Measurements from ENCODE around the gene INS.
"Not testable (repeated sequence)": the region's sequence is repeated elsewhere in the genome, so short reads cannot be mapped to it uniquely, and the experiment has no call there.

The INS gene

DNA sequence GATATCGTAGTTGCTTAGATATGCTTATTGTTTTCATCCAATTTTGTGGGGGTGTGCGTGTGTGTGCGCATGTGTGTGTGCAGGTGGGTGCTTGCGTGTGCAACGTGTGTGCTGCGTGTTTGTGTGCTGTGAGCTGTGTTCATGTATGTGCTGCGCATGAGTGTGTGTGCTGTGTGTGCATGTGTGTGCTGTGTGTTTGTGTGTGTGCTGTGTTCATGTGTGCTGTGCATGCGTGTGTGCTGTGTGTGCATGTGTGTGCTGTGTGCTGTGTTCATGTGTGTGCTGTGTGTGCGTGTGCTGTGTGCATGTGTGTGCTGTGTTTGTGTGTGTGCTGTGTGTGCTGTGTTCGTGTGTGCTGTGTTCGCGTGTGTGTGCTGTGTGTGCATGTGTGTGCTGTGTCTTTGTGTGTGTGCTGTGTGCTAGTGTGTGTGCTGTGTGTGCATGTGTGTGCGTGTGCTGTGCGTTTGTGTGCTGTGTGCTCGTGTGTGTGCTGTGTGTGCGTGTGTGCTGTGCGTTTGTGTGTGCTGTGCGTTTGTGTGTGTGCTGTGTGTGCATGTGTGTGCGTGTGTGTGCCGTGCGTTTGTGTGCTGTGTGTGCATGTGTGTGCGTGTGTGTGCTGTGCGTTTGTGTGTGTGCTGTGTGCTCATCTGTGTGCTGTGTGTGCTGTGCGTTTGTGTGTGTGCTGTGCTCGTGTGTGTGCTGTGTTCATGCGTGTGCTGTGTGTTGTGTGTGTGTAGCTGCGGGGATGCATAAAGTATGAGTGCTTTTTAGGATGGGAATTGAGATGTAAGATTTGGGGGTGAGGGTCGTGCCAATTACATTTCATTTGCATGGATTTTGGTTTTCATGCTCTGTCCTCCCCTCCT is 29.4 kb downstream of the INS start:
- no peak for DNase-seq

DNA sequence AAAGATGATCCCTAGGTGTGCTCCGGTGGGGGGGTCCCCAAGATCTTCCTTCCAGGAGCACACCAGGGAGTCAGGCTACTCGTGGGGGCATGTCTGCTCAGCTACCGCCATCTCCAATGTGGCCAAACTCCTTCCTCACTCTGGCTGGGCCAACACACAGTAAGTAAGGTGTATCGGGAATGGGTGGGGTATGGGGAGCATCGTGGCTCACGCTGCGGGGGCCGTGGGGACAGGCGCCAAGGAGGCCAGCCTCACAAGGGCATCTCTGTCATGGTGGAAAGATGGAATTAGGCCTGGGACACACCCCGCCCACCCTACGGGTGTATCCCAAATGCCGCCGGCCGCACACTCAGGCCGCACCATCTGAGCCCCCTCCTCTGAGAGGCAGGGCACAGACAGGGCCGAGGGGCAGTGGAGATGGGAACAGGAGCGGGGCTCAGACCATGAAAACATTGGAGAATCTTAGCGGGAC is 30.1 kb downstream of the INS start:
- DNase-seq: no peak

DNA sequence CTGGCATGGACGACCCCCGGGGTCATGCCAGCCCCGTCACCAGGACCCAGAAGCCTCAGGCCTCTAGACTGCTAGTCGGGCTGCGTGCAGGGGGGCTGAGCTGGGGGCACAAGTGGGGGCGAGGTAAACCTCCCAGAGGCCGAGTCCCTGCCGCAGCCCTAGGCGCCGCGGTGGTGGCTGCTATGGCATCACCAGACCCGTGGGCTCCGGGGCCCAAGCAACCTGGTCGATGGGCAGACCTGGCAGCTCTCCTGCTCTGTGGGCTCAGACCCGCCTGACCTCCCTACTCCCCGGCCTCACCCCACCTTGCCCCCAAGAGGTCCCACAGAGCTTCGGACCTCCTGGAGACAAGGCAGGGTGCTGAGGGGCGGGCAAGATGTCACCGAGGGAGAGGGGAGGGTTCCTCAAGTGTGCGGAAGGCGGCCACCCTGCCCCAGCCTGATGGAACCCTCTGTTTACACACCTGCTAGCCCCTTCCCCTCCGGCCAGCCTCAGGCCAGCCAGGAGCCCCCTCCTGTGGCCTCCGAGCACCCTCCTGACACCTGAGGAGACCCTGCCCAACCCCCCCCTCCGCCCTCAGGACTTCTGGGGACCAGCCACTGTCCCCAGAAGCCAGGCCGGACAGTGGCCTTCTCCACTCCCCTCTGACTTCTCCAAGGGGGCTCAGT is 31.2 kb downstream of the INS start:
- no peak for DNase-seq

DNA sequence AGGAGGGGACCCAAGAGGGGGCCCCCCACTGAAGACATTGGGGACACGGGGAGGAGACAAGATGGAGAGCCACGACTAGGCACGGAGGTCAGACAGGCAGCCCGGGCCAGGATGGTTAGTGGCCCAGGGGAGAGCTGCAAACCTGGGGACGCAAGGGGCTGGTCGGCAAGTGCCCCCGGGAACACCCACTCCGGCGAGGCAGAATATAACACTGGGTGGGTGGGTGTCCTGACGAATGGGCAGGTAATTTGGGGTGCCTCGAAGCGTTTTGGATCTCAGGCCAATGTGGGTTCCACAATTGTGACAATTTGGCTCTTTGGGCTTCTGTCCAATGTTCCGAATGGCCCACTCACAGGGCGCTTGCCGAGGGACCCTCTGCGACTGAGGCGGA is 31.7 kb downstream of the INS start:
- no peak for DNase-seq

DNA sequence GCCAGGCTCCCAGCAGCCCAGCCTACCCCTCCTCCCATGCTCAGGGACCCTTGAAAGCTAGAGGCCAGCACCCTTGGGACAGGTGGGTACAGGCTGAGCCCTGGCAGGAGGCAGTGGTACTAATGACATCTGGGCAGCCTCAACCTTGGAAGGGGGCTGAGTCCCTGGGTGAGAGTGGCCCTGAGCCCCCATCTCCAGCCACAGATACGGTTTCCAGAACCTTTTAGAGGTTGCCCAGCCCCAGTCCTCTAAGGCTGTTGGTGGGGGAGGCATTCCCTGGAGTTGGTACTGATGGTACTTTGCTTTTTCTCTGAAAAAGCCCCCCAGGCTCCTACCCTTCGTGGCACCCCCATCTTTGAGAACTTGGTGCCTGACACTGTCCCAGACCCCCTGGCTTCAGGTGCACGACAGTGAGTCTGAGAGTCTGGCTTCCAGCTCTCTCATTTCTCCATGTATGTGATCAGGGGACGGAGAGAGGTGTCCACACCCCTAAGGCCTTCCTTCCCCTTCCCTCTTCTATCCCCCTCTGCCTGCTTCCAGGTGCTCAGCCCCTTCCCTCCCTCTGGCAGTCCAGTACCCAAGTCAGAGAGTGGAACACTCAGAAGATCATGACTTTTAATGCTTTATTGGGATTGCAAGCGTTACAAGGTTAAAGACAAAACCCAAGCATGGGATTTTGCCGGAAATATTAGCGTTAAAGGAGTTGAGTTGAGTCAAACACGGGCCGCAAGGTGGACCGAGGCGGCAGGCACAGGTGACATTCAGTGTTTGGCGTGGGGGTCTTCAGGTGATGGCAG is 32.3 kb downstream of the INS start:
- DNase-seq: no peak

DNA sequence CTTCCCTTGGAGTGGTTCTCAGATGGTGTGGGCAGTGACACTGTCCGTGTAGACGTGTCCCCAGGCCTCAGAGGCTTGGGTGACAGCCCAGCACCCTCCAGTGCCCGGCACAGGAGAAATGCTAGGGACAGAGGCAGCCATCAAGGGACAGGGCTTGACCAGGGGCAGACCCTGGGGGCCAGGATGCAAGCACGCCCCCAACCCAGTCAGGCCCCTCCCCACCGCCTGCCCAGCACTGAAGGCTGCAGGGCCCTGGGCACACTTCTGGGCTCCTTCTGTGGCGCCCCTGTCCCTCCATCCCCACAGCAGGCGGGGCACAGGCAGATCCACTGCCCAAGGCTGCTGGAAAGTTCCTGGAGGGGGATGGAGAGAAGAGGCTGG is 32.9 kb downstream of the INS start:
- no peak for DNase-seq

DNA sequence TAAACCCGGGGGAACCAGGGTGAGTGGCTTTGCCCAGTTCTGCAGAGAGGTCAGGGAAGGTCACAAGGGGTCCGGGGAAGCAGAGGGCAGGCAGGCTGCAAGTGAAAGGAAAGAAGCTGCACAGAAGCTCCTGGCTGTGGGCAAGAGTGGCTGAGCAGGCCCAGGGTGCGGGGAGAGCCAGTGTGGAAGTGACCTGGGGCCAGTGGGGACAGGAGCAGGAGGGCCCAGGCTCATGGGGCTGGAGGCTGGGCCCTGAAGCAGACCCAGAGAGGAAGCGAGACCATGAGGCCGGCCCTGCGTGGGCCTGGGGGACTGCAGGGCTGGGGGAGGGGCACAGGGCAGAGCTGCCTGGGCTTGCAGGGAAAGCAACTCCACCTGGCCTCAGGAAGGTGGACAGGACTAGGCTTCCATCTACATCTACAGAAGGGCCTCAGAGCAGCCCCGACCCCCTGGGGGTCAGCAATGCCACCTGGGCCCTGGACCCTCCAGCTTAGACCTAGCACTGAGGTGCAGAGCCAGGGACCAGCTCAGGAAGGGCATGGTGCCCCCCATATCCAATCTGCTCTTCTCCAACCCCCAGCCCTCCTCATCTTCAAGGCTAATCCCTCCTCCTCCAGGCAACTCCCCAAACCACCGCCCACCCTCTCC is 33.4 kb downstream of the INS start:
- no peak for DNase-seq

DNA sequence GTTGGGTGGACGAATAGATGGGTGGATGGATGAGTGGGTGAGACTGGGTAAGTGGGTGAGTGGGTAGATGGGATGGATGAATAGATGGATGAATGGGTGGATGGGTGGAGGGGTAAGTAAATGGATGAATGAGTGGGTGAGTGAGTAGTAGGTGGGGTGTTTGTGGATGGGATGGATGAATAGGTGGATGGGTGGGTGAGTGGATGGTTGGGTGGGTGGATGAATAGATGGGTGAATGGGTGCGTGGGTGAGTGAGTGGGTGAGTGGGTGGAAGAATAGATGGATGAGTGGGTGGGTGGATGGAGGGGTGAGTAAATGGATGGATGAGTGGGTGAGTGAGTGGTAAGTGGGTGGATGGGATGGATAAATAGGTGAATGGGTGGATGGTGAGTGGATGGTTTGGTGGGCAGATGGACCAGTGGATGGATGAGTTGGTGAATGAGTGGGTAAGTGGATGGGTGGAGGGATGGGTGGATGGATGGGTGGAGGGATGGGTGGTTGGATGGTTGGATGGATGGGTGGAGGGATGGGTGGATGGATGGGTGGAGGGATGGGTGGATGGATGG is 34.4 kb downstream of the INS start:
- DNase-seq: no peak

DNA sequence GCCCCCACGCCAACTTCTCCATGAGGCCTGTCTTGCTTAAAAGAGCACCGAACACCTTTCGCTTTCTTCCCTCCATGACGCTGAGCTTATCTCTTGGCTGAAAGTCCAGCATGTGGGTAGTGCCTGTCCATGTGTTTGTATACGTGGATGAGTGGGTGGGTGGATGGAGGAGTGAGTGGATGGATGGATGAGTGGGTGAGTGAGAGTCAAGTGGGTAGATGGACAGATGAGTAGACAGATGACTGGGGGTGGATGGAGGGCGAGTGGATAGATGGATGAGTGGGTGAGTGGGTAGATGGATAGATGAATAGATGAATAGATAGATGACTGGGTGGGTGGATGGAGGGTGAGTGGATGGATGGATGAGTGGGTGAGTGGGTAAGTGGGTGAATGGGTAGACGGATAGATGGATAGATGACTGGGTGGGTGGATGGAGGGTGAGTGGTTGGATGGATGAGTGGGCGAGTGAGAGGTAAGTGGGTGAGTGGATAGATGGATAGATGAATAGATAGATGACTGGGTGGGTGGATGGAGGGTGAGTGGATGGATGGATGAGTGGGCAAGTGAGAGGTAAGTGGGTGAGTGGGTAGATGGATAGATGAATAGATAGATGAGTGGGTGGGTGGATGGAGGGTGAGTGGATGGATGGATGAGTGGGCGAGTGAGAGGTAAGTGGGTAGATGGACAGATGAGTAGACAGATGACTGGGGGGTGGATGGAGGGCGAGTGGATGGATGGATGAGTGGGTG is 36.1 kb downstream of the INS start:
- not testable (repeated sequence) for DNase-seq

DNA sequence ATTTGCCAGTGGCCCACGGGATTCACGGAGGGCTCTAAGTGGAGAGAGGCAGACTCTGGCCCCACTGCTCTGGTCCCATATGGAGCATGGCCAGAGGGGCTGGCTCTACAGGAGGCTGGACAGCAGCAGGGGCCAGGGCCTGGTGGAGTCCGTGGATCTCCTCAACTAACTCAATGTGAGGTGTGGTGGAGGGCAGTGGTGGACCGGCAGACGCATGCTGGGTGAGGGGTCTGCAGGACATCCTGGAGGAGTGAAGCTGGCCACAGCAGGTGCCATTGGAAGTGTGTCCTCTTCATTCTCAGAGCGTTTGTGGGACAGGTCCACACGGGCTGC is 37.4 kb downstream of the INS start:
- DNase-seq: no peak

DNA sequence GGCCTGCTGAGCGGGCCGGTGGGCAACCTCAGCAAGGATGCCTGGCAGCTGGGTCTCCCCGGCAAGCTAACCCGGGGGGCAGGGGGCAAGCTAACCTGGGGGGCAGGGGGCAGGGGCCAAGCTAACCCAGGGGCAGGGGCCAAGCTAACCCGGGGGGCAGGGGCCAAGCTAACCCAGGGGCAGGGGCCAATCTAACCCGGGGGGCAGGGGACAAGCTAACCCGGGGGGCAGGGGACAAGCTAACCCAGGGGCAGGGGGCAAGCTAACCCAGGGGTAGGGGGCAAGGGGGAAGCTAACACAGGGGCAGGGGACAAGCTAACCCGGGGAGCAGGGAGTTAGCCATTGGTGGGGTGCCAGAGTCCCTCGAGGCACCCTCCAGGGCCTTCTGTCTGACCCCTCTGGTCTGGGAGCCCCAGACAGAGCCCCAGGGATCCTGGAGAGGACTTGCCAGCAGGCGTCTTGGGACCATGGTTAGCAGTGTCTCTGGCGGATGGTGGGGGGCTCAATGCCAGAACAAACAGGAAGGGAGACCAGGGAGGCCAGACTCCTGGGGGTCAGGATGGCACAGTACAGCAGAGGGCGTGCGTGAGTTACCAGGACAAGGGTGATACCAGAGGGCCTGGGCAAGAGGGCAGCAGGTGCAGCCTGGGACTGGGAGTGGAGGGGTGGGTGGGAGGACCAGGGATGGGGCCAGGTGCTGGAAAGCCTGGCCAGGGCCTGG is 37.9 kb downstream of the INS start:
- DNase-seq: no peak

DNA sequence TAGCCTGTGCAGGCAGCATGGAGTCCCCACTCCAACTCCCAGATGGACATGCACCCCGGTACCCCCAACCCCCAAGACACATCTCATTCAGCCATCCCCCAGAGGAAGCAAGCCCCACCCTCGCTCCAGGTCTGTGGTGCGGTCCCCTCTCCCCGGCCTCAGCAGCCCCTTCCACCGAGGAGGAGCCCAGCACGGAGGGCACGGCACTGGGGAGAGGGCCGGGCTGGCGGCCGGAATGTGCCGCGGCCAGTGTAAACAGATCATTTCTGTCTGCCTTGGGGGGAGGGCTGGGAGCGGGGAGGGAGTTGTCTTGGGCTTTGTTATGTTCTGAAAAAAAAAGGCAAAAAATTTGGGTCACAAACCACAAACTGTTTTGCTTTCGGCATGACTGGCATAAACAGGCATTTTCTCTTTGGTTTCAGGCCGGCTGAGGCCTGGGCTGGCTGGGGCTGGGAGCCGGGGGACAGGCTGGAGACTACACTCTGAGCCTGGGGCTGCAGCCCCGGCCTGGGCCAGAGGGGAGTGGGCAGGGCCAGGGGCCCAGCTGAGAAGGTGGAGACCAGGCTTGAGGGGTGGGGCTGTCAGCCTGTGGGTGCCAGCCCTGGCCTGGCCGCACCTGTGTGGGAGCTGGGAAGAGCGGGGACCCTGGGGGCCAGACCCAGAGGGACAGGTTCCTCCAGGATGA is 38.6 kb downstream of the INS start:
- DNase-seq: no peak

DNA sequence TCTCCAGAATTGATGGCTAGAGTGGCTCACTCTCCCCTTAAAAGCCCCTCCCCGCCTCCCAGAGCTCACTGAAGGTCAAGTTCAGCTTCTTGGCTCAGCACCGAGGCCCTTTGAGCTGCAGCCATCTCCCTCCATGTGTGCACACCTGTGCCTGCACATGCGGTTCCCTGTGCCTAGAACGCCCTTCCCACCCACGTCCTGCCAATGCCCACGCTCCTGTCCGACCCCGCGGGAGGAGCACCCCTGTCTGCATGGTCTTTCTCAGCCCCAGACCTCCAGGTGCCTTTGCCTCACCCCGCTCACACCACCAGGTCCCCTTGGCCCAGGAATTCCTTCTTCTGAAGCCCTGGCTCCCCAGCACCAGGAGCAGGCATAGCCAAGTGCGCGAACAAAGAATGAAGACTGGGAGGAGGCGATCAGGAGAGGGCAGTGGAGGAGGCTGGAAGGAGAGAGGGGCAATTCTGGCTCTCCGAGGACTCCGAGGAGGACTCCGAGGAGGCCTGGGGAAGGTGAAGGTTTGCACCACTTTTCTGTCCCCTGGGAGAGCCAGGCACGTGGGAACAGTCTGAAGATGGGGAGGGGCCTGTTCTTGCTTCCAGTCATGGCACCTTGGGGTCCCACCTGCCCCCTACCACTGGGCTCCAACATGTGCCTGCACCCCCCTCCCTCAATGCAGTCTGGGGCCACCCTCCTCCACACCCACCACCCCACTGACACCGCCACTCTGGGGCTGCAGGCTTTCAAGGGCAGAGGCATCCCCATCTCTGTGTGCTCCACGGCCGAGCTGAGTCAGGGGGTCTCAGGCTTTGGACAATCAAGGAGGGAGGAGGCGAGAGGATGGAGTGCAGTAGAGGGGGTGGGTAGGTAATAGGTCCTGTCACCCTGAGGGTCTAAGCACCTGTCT is 39.5 kb downstream of the INS start:
- no peak for DNase-seq

DNA sequence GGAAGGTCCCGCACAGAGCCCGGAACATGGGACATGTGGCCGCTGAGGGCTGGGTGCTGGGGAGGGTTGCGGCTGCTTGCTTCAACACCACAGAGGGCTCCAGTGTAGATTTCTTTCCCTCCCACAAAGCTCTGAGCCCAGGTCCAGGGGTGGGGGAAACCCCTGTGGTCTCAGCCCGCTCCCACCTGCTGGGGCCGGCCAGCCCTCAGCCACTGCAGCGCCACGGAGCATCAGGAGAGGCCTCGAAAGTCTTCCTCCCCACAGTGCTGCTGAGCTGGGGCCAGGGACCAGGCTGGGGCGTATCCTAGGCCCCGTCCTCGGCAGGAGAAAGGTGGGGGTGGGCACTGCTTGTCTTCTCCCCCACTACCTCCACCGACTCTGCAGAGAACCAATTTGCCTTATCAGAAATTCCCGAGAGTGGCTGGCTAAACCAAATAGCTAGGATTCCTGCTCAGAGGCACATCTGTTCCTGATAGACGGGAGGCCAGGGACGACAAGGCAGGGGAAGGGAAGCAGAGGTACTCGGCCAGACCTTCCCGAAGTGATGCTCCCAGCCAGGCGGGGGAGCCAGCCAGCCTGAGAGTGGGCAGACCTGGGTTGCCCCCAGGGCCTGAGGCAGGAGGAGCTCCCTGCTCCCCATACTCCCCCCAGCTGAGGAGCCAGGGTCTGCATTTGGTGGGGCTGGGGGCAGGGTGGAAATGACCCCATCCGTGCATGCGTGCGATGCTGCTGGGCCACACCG is 40.5 kb downstream of the INS start:
- no peak for DNase-seq

DNA sequence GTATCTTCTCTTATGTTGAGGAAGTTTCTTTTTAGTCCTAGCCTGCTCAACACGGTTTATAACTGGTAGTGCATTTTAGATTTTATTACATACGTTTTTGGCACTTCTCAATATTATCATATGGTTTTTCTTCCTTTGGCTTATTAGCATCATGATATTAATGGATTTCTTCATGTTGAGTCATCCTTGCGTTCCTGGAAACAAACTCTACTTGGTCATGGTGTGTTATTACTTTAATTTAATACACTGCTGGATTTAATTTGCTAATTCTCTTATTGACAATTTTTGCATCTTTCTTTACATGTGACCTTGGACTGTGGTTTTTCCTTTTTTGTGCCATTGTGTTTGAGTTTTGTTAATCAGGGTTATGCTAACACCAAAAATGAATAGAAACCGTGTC is 42.3 kb downstream of the INS start:
- DNase-seq: no peak

DNA sequence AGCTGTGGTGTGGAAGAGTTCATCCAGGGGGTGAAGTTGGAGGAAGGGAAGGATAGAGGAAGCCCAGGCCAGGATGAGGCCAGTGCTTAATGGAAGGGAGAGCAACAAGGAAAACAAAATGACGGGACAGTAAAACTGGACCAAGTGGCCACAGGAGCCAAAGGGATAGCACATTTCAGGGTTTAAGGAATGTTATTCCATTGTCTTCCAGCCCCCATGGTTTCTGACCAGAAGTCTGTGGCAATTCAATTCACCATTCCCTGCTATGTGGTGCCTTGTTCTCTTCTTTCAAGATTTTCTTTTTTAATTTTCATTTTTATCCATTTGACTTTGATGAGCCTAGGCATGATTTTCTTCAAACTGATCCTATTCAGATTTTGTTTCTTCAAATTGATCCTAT is 44.3 kb downstream of the INS start:
- DNase-seq: no peak

DNA sequence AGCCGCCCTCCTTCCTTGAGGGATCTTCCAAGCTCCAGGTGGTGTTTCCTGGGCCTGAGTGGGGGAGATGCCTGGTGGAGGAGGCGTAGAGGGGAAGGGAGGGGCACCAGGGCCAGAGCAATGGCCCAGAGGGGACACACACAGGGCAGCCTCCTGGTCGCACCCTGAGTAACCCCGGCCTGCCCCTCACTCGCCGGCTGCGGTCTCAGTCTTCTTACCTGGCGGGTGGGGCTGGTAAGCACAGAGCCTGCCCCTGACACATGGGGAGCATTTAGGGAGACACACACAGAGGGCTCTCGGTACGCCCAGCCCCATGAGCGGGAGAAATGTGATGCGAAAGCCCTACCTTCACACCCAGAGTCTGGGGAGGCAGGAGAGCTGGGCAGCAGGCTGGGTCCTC is 45.7 kb downstream of the INS start:
- DNase-seq: no peak

DNA sequence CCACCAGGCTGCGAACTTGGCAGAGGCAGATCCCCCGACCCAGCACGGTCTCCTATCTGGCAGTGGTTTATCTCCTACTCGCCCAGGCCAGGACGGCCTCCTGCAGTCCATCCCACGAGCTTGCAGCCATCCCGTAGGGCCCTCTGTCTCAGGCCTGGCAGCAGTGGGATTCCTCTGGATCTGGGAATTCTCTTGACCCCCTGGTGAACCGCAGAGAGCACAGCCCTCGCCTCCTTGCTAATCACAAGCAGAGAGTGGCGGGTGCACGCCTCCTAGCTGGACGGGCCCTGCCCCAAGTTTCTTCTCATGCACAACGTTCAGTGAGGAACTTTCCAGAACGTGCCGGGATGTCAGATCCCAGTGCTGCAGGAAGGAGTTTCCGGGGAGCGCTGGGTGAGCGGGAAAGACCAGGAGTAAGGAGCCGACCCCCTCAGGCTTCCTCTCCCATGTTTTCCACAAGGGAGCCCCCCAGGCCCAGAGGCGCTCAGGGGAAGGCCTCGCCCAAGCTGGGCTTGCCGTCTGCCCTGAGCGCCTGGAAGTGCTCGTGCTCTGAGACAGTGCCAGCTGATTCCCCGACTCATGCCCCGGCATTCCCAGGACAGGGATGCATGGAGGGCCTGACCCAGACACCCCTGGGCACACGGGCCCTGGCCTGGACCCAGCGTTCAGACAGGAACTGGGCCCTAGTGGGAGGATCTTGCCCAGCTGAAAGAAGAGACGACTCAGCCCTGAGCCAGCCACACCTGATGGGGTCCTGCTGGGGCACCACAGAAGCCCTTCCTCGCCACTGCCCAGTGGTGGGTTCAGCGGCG is 46.4 kb downstream of the INS start:
- DNase-seq: no peak

Measured in GOT3 (cell line).